ENCODE data around the gene SOCS6.
"Not testable (repeated sequence)": the region's sequence is repeated elsewhere in the genome, so short reads cannot be mapped to it uniquely, and the experiment has no call there.

Gene SOCS6

GRCh38 chr18:70249118-70249517, 39.7 kb upstream of the SOCS6 start:
- H3K9me3 ChIP-seq (ENCODE audit: insufficient read depth, low read length, severe bottlenecking) = no peaks in the 10 kb centered on the region
- H3K79me2 ChIP-seq (ENCODE audit: insufficient read depth, low read length) = no peaks in the 10 kb centered on the region
- H4K20me1 ChIP-seq (ENCODE audit: insufficient read depth, low read length) = no peaks in the 10 kb centered on the region
- H3K4me3 ChIP-seq (ENCODE audit: low read depth in 1 of 2, low read length in 2 of 2) = no peak overlapping the region
- TF ChIP-seq CTCF (IDR thresholded peaks at IDR 0.05; ENCODE audit: borderline replicate concordance, extremely low read depth, low read length, poor library complexity, severe bottlenecking) = no peak
- TF ChIP-seq EZH2 (IDR thresholded peaks at IDR 0.05; ENCODE audit: borderline replicate concordance, low read depth, low read length, severe bottlenecking) = no peak
- no peak for DNase-seq
- ATAC-seq (ENCODE audit: insufficient read depth, low read depth) = no peak
- H3K27me3 ChIP-seq (ENCODE audit: insufficient read depth, low read length, poor library complexity) = no peaks in the 10 kb centered on the region
- H3K4me1 ChIP-seq (ENCODE audit: insufficient read depth, low read length) = no peaks in the 10 kb centered on the region
- H3K4me2 ChIP-seq (ENCODE audit: insufficient read depth, low read length) = no peak overlapping the region
- no peak overlapping the region for H2AFZ ChIP-seq (ENCODE audit: low read depth, low read length)
- H3K9ac ChIP-seq (ENCODE audit: low read depth, low read length) = no peak overlapping the region
- no peak overlapping the region for H3K27ac ChIP-seq (ENCODE audit: low read length)
- H3K36me3 ChIP-seq (ENCODE audit: insufficient read depth, low read length) = no peaks in the 10 kb centered on the region

- H3K27ac ChIP-seq (ENCODE audit: low read length); H3K4me3 ChIP-seq (ENCODE audit: low read depth in 1 of 2, low read length in 2 of 2); H3K4me1 ChIP-seq (ENCODE audit: insufficient read depth, low read length); H3K9me3 ChIP-seq (ENCODE audit: insufficient read depth, low read length, severe bottlenecking); ATAC-seq (ENCODE audit: insufficient read depth, low read depth); DNase-seq; H3K36me3 ChIP-seq (ENCODE audit: insufficient read depth, low read length); H4K20me1 ChIP-seq (ENCODE audit: insufficient read depth, low read length); H3K9ac ChIP-seq (ENCODE audit: low read depth, low read length); H3K79me2 ChIP-seq (ENCODE audit: insufficient read depth, low read length); H3K27me3 ChIP-seq (ENCODE audit: insufficient read depth, low read length, poor library complexity); H3K4me2 ChIP-seq (ENCODE audit: insufficient read depth, low read length); H2AFZ ChIP-seq (ENCODE audit: low read depth, low read length): not testable (repeated sequence)
Measured at GRCh38 chr18:70249861-70250260, 39.0 kb upstream of the SOCS6 start.

- no peak for TF ChIP-seq CTCF (IDR thresholded peaks at IDR 0.05; ENCODE audit: borderline replicate concordance, extremely low read depth, low read length, poor library complexity, severe bottlenecking)
- TF ChIP-seq EZH2 (IDR thresholded peaks at IDR 0.05; ENCODE audit: borderline replicate concordance, low read depth, low read length, severe bottlenecking) = no peak
- Histone ChIP-seq H3K27ac (ENCODE audit: low read length) (no peak overlapping the region), H3K27me3 (ENCODE audit: insufficient read depth, low read length, poor library complexity) (no peaks in the 10 kb centered on the region)
Measured at GRCh38 chr18:70250781-70251180, 38.1 kb upstream of the SOCS6 start.

GRCh38 chr18:70256184-70256583, 32.7 kb upstream of the SOCS6 start:
- no peaks in the 10 kb centered on the region for H4K20me1 ChIP-seq (ENCODE audit: insufficient read depth, low read length)
- no peaks in the 10 kb centered on the region for H3K4me1 ChIP-seq (ENCODE audit: insufficient read depth, low read length)
- no peak overlapping the region for H3K9ac ChIP-seq (ENCODE audit: low read depth, low read length)
- no peaks in the 10 kb centered on the region for H3K36me3 ChIP-seq (ENCODE audit: insufficient read depth, low read length)
- no peaks in the 10 kb centered on the region for H3K79me2 ChIP-seq (ENCODE audit: insufficient read depth, low read length)
- no peak overlapping the region for H3K27ac ChIP-seq (ENCODE audit: low read length)
- no peaks in the 10 kb centered on the region for H3K9me3 ChIP-seq (ENCODE audit: insufficient read depth, low read length, severe bottlenecking)
- DNase-seq (no peak), ATAC-seq (ENCODE audit: insufficient read depth, low read depth) (no peak)
- H2AFZ ChIP-seq (ENCODE audit: low read depth, low read length) = no peak overlapping the region
- no peak overlapping the region for H3K4me3 ChIP-seq (ENCODE audit: low read depth in 1 of 2, low read length in 2 of 2)
- H3K27me3 ChIP-seq (ENCODE audit: insufficient read depth, low read length, poor library complexity) = no peaks in the 10 kb centered on the region
- TF ChIP-seq EZH2 (IDR thresholded peaks at IDR 0.05; ENCODE audit: borderline replicate concordance, low read depth, low read length, severe bottlenecking) (no peak), CTCF (IDR thresholded peaks at IDR 0.05; ENCODE audit: borderline replicate concordance, extremely low read depth, low read length, poor library complexity, severe bottlenecking) (no peak)
- no peak overlapping the region for H3K4me2 ChIP-seq (ENCODE audit: insufficient read depth, low read length)

More at GRCh38 chr18:70250781-70251180, 38.1 kb upstream of the SOCS6 start:
- Histone ChIP-seq H3K4me3 (ENCODE audit: low read depth in 1 of 2, low read length in 2 of 2) (no peak overlapping the region), H4K20me1 (ENCODE audit: insufficient read depth, low read length) (no peaks in the 10 kb centered on the region), H3K9ac (ENCODE audit: low read depth, low read length) (no peak overlapping the region), H3K36me3 (ENCODE audit: insufficient read depth, low read length) (no peaks in the 10 kb centered on the region), H3K4me1 (ENCODE audit: insufficient read depth, low read length) (no peaks in the 10 kb centered on the region), H3K79me2 (ENCODE audit: insufficient read depth, low read length) (no peaks in the 10 kb centered on the region), H3K9me3 (ENCODE audit: insufficient read depth, low read length, severe bottlenecking) (no peaks in the 10 kb centered on the region), H3K4me2 (ENCODE audit: insufficient read depth, low read length) (no peak overlapping the region), H2AFZ (ENCODE audit: low read depth, low read length) (no peak overlapping the region)
- ATAC-seq (ENCODE audit: insufficient read depth, low read depth) (no peak), DNase-seq (no peak)

Data from DND-41 (cell line).